GM18519 (cell line): ENCODE data around the gene MPPED1.

Experiments used
- ATAC-seq: cut with Tn5 transposase; IDR thresholded peaks from one replicate; pipeline ENCODE4 v1.9.1; 2021; ENCODE audit warnings: mild to moderate bottlenecking, moderate library complexity; ENCODE audit not compliant: unreplicated experiment, low FRiP score

MPPED1 gene

DNA sequence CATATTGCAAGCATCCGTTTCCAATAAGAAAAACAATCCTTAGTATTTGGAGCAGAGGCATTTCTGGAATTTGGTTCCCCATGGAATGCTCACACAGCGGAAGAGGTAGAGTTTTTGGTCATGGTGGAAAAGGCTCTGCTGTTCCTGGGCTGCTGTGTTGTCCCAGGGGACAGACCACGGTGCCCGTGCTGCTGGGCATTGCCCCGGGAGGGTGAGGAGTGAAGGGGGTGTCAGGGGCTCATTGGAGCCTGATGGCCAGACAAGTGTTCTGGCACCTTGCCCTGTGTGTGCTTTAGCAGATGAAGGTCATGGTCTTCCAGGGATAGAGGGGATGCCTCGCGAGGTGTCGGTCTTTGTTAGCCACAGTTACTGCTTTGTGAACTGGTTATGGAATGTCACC is 61.2 kb downstream of the MPPED1 start:
- ATAC-seq: no peak

GRCh38 chr22:43473441-43473840 is 61.6 kb downstream of the MPPED1 start:
- no peak for ATAC-seq

DNA sequence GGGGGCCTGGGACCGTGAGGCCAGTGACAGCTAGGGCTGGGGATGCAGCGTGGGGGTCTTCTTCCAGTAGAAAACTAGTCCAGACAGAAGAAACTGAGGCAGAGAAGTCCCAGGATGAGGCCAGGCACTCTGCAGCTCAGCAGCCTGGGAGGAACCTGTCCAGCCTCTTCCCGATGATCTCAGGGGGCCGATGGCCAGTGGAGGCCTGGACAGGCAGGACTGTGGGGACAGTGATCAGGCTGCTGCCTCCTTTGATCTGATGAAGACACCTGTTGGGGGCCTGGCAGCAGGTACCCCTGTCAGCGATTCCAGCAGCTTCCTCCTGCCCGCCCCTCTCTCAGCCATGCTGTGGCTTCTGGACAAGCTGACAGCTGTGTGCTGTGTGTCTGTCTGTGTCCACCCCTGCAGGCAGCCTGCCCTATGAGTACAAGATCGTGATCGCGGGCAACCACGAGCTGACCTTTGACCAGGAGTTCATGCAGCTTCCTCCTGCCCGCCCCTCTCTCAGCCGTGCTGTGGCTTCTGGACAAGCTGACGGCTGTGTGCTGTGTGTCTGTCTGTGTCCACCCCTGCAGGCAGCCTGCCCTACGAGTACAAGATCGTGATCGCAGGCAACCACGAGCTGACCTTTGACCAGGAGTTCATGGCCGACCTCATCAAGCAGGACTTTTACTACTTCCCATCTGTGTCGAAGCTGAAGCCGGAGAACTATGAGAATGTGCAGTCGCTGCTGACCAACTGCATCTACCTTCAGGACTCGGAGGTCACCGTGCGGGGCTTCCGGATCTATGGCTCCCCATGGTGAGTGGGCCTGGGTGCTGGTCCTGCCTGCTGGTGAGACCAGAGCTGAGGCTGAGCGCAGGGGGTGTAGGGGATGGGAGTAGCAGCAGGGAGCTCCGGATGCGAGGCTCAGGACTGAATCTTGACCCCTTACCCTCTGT is 62.6 kb downstream of the MPPED1 start:
- no peak for ATAC-seq

GRCh38 chr22:43475549-43476076 is 63.8 kb downstream of the MPPED1 start:
- no peak for ATAC-seq

DNA sequence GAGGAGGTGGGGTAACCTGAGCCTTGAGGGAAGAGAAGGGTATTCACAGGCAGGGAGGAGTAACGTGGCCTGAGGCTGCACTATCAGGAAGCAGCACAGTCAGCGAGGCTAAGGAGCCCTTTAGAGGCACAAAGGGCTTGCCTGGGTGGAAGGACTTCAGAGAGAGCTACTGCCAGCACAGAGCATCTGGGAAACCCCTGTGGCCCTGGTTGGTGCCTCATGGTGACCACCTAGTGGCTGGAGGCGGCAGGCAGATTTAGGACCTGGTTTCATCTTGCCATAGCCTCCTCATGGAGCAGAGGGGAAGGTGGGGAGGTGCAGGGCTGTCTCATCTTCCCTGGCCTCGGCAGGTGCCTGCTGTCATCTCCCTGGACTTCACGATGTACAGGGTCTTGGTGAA is 64.5 kb downstream of the MPPED1 start:
- no peak for ATAC-seq

GRCh38 chr22:43476751-43477725 is 65.2 kb downstream of the MPPED1 start:
- ATAC-seq: no peak

DNA sequence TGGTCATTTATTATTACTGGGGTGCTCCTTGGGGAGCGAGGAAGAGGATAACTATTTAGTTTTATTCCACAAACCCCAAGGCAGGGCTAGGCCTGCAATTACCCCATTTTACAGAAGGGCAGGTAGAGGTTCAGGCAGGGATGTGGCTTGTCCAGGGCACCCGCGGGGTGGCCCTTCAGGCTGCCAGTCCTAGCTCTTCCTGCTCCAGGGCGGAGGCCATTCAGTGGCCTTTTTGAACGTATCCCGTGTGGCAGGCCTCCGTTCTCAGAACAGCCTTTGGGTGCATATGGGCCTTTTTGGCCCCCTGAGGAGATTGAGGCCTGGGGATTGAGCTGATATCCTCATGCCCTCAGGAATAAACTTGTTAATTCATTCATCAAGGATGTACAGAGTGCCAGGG is 66.2 kb downstream of the MPPED1 start:
- no peak for ATAC-seq

DNA sequence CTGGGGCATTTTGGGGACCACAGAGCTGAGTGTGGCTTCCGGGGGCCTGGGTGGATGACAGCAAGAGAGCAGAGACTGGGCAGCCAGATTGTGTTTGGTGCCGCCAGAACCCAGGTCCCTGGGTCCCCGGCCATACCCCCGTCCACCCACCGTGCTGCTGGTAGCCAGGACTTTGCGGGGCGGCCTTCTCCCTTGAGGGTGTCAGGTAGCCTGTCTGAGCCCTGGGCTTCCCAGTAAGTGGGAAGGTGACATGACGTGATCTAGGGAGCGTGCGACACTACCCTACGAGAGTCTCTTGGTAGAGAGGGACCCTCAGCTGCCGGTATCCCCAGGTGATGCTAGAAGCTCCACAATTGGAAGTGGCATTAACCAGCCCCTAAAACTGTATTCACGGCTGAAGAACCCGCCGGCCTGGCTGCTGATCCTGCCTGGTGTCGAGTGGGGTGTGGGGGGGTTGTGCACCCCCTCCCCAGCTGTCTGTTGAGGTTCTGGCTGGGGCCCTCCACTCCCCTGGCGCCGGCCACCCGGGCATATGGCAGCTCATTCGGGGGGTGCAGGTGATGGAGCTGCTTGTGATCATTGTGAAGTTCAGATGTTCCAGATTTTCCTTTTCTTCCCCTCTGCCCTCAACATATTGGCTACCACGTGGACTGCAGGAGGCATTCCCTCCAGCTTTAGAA is 66.9 kb downstream of the MPPED1 start:
- no peak for ATAC-seq

GRCh38 chr22:43479301-43479950 is 67.6 kb downstream of the MPPED1 start:
- ATAC-seq: no peak

DNA sequence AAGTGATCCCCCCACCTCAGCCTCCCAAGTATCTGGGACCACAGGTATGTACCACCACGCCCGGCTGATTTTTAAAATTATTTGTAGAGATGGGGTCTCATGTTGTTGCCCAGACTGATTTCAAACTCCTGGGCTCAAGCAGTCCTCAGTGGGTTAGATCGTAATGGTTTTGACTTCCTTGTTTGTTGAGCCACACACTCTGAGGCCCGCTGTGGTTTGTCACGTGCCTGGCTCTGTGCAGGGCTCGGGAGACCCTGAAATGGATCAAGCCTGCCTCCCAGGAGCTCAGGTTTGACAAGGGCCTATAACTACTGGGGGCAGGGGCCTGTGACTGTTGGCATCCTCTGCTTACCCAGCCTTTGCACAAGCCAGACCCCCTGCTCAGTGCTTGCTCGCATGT is 68.1 kb downstream of the MPPED1 start:
- no peak for ATAC-seq

DNA sequence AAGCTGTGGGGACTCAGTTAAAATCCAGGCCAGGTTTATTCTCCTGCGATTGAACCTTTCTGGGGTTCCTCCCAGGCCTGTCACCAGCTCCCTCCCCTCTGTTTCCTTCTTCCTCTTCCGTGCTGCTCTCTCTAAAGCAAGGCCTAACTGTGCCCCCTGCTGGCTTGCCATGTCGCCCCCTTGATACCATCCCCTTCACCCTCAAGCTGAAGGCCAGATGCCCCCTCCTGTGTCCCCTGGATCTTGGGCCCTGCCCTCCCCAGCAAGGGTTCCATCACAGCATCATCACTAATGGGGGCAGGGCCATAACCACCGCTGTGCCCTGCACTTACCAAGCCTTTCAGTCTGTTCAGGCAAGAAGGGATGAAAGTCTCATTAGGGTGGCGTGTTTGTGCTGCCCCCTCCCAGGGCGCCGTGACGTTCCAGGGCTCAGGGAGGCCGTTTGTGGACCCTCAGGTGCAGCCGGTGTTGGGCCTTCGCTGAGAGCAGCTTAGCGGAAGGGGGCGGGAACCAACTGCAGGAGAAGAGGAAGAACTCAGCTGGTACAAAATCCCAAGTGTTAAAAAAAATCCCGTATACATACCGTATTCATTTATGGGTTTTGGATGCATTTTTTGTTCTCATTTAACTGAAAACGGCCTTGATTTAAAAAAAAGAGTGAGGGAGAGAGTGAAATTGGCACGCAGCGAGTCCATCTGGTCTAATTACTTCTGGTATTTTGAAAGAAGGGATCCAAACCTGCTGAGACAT is 69.9 kb downstream of the MPPED1 start:
- no peak for ATAC-seq

DNA sequence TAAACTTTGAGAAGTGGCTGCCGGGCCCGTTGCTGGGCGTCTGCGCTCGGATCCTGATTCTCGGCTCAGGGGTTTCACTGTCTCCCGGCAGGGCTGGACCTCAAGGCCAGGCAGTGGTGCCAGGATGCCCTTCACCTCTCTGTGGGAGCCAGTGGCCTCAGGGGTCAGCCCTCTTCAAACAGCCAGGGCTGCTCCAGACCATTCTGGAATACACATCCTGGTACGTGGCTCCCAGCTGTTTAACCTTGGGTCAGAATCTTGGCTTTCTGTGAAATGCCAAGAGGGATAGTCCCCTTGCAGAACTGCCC is 70.5 kb downstream of the MPPED1 start:
- ATAC-seq: no peak

DNA sequence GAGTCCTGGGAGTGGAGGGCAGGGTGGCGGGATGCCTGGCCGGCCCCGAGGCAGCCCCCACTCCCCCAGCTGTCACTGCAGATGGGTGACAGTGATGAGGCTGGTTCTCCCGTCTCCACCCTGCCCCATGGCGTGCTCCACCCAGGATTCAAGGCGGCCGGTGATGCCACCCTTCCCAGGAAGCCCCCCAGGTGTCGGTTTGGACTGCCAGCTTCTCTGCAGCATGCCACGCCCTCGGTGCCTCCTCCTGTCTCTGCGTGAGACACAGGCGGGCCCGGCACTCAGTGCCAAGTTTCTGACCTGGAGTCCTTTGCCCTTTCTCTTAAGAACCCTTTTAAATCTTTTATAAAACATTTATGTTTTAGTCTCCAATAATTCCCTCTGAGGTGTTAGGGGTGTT is 71.5 kb downstream of the MPPED1 start:
- no peak for ATAC-seq

- no peak for ATAC-seq
Observed at GRCh38 chr22:43483669-43484068, 71.9 kb downstream of the MPPED1 start.

DNA sequence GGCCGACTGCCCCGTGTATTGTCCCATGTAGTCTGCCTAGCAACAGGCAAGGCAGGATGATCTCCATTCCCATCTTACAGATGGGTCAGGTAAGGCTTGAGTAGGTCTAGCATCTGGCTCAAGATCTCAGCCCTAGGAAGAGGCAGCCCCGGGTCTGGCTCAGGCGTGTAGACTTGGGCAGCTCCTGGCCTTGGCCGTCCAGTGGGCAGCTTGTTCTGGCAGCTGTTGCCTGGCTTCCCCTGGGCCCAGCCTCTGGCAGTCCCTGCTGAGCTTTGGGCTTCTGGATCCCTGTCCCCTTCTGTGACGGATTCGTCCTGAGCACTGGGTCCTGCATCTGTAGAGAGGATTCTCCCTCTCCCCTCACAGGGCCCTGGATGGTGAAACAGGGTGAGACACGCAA is 72.4 kb downstream of the MPPED1 start:
- ATAC-seq: no peak

DNA sequence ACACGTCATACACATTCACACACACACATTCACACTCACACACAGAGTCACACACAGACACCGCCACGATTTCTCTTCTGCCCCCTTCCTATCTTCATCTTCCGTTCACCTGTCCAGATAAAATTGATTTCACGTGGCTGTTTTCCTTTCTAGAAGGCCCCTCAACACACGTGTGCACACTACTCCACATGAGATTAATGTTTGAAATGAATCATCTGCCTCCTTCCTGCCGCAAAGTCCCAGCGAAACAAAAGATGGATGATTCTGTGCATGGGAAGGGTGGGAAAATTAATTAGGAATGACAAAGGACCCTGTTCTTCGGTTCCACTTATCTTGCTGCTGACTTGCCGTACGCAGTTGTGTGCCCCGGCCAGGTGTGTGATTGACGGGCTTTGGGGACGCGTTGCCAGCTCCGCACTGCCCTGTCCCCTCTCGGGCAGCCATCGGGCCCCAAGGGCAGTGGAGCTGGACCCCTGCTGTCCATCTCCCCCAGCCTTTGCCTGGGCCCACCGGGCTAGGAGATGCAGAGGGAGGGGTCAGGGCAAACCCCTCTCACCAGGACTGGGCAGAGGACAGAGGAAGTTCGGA is 73.8 kb downstream of the MPPED1 start:
- ATAC-seq: no peak

GRCh38 chr22:43487311-43488030 is 75.7 kb downstream of the MPPED1 start:
- no peak for ATAC-seq

- ATAC-seq: no peak
Observed at GRCh38 chr22:43488031-43488866, 76.4 kb downstream of the MPPED1 start.
